HG03442 (cell line): ENCODE results near the gene NRG4.
"Not testable (repeated sequence)": the region's sequence is repeated elsewhere in the genome, so short reads cannot be mapped to it uniquely, and the experiment has no call there.

Experiments used
- ATAC-seq: cut with Tn5 transposase; IDR thresholded peaks from one replicate; pipeline ENCODE4 v1.9.1; 2021; ENCODE audit warnings: mild to moderate bottlenecking, moderate library complexity; ENCODE audit not compliant: unreplicated experiment

Gene NRG4

GRCh38 chr15:76011627-76012551 is at the start of gene NRG4:
TSS of gene NRG4 (minus strand) at chr15:76012424. CDS start at chr15:76011230, 1,194 bp downstream.
- no peak for ATAC-seq

- no peak for ATAC-seq
Observed at GRCh38 chr15:76061700-76062099, 49.5 kb upstream of the NRG4 start.

GRCh38 chr15:76060118-76060989 is 48.1 kb upstream of the NRG4 start:
- no peak for ATAC-seq

- ATAC-seq: no peak
Observed at GRCh38 chr15:76059320-76060117, 47.3 kb upstream of the NRG4 start, which contains the start of gene TMEM266. TSS of gene TMEM266 (plus strand) at chr15:76059985. CDS start at chr15:76134264, 74,279 bp downstream.

GRCh38 chr15:76058714-76059319 is 46.6 kb upstream of the NRG4 start:
- ATAC-seq: no peak

GRCh38 chr15:76057332-76058000 is 45.2 kb upstream of the NRG4 start:
- ATAC-seq: peak; percentile 30

- ATAC-seq: peak; percentile 58
Observed at GRCh38 chr15:76056931-76057330, 44.7 kb upstream of the NRG4 start.

GRCh38 chr15:76054201-76054600 is 42.0 kb upstream of the NRG4 start:
- ATAC-seq: not testable (repeated sequence)

GRCh38 chr15:76038512-76038911 is 26.3 kb upstream of the NRG4 start:
- no peak for ATAC-seq

GRCh38 chr15:76035593-76035992 is 23.4 kb upstream of the NRG4 start:
- ATAC-seq: no peak

- no peak for ATAC-seq
Observed at GRCh38 chr15:76034111-76034510, 21.9 kb upstream of the NRG4 start.

GRCh38 chr15:76033438-76033837 is 21.2 kb upstream of the NRG4 start:
- no peak for ATAC-seq

GRCh38 chr15:76032046-76032445 is 19.8 kb upstream of the NRG4 start:
- no peak for ATAC-seq

GRCh38 chr15:76024021-76024768 is 12.0 kb upstream of the NRG4 start:
- ATAC-seq: no peak

- ATAC-seq: not testable (repeated sequence)
Observed at GRCh38 chr15:76013470-76013869, 1.2 kb upstream of the NRG4 start.

- no peak for ATAC-seq
Observed at GRCh38 chr15:76010613-76011012, 1.6 kb downstream of the NRG4 start.

GRCh38 chr15:76006136-76006778 is 6.0 kb downstream of the NRG4 start:
- ATAC-seq: no peak

- ATAC-seq: no peak
Observed at GRCh38 chr15:76003364-76003763, 8.9 kb downstream of the NRG4 start.

GRCh38 chr15:75995611-75996010 is 16.6 kb downstream of the NRG4 start:
- ATAC-seq: no peak
